Panc1 (cell line): ENCODE data around the gene SRCAP.

Experiments
- CTCF ChIP-seq: fragments of 450-650 bp; IDR thresholded peaks from 2 replicates; pipeline ENCODE4 v1.5.1; 2017; ENCODE audit warnings: mild to moderate bottlenecking
- POLR2AphosphoS5 ChIP-seq: IDR thresholded peaks from 2 replicates; pipeline ENCODE4 v1.6.1; 2012; ENCODE audit warnings: mild to moderate bottlenecking, low read depth, low read length, moderate library complexity
- REST ChIP-seq, 2 experiments: IDR thresholded peaks; 2 replicates each; pipeline ENCODE4 v1.6.1; 2011 to 2012; ENCODE audit warnings: low read depth in 2 of 2, control low read depth in 1 of 2, low read length in 1 of 2, mild to moderate bottlenecking in 1 of 2, moderate library complexity in 1 of 2; ENCODE audit not compliant: insufficient read depth in 1 of 2
- SIN3A ChIP-seq: IDR thresholded peaks from 2 replicates; pipeline ENCODE4 v1.6.1; 2012; ENCODE audit warnings: low read depth, mild to moderate bottlenecking, low read length, moderate library complexity, borderline replicate concordance; ENCODE audit not compliant: insufficient read depth
- TCF7L2 ChIP-seq: IDR thresholded peaks from 2 replicates; pipeline ENCODE4 v1.6.1; 2011; ENCODE audit warnings: mild to moderate bottlenecking, low read depth, low read length, inconsistent platforms

GRCh38 chr16:30721606-30722005 is 22.6 kb downstream of the SRCAP start:
- TF ChIP-seq CTCF (no peak), SIN3A (no peak), TCF7L2 (no peak), POLR2AphosphoS5 (no peak), REST (IDR thresholded peaks at IDR 0.05; ENCODE audit: insufficient read depth in 1 of 2, low read depth in 2 of 2, low read length in 1 of 2) (no peak)
